HG03520 (cell line): ENCODE data around the gene GNL2.
A peak's percentile ranks its signal among the peaks of the same experiment; 100 is the strongest.

Experiments
- ATAC-seq: cut with Tn5 transposase; IDR thresholded peaks from one replicate; pipeline ENCODE4 v1.9.1; 2021; ENCODE audit warnings: mild to moderate bottlenecking, moderate library complexity; ENCODE audit not compliant: unreplicated experiment

The GNL2 gene

GRCh38 chr1:37595440-37596181 is at the start of gene GNL2:
TSS of gene GNL2 (minus strand) at chr1:37595937. CDS start at chr1:37595822, 115 bp downstream.
- ATAC-seq, result peak; percentile 92

- no peak for ATAC-seq
These were observed 45.3 kb upstream of the GNL2 start for GRCh38 chr1:37641059-37641458.

GRCh38 chr1:37636435-37636834 is 40.7 kb upstream of the GNL2 start:
- no peak for ATAC-seq

GRCh38 chr1:37634992-37635902 is 39.5 kb upstream of the GNL2 start:
- no peak for ATAC-seq

- ATAC-seq, result no peak
These were observed 38.7 kb upstream of the GNL2 start, which contains the start of gene RSPO1 for GRCh38 chr1:37634244-37634991. TSS of gene RSPO1 (minus strand) at chr1:37634892. CDS start at chr1:37629661, 5,231 bp downstream.

- no peak for ATAC-seq
These were observed 38.2 kb upstream of the GNL2 start for GRCh38 chr1:37633938-37634243.

GRCh38 chr1:37633040-37633937 is 37.6 kb upstream of the GNL2 start:
- no peak for ATAC-seq

- ATAC-seq, result no peak
These were observed 35.3 kb upstream of the GNL2 start for GRCh38 chr1:37631036-37631435.

GRCh38 chr1:37630426-37631028 is 34.8 kb upstream of the GNL2 start:
- ATAC-seq, result no peak

- no peak for ATAC-seq
These were observed 34.1 kb upstream of the GNL2 start for GRCh38 chr1:37629726-37630425.

GRCh38 chr1:37629008-37629407 is 33.3 kb upstream of the GNL2 start:
- ATAC-seq, result no peak

- ATAC-seq, result no peak
These were observed 32.4 kb upstream of the GNL2 start for GRCh38 chr1:37628026-37628556.

- ATAC-seq, result no peak
These were observed 26.4 kb upstream of the GNL2 start for GRCh38 chr1:37622131-37622530.

GRCh38 chr1:37621326-37621870 is 25.7 kb upstream of the GNL2 start:
- ATAC-seq, result no peak

- ATAC-seq, result no peak
These were observed 25.0 kb upstream of the GNL2 start for GRCh38 chr1:37620707-37621106.

GRCh38 chr1:37616330-37616729 is 20.6 kb upstream of the GNL2 start:
- no peak for ATAC-seq

GRCh38 chr1:37614105-37614504 is 18.4 kb upstream of the GNL2 start:
- ATAC-seq, result no peak

GRCh38 chr1:37612186-37612585 is 16.4 kb upstream of the GNL2 start:
- ATAC-seq, result no peak

- ATAC-seq, result no peak
These were observed 14.3 kb upstream of the GNL2 start for GRCh38 chr1:37609994-37610393.
